GM21717 (cell line): Measurements from ENCODE around the gene SERPINB8.
A peak's percentile ranks its signal among the peaks of the same experiment; 100 is the strongest.

Experiments used
- ATAC-seq: cut with Tn5 transposase; IDR thresholded peaks from one replicate; pipeline ENCODE4 v1.9.1; 2021; ENCODE audit warnings: mild to moderate bottlenecking, moderate library complexity; ENCODE audit not compliant: unreplicated experiment

The SERPINB8 gene

DNA sequence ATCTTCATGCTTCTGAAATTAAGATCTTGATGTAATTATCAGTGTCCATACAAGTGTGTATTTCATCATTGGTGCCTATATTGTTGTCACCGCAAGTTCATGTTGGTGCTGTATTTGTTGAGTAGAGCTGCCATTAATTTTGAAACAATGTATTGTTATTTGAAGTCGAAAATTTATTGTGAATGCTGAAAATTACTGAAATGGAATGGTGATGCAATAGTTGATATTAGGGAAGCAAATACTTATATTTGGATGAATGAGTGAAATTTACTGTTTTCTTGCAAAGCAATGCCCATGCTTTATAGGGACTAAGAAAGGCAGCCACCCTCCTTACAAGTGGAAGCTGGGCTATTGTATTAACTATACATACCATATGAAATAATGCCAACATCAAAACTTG, 41.6 kb downstream of the SERPINB8 start:
- ATAC-seq: no peak

- ATAC-seq: no peak
Measured at GRCh38 chr18:64017870-64018269, 48.0 kb downstream of the SERPINB8 start.

DNA sequence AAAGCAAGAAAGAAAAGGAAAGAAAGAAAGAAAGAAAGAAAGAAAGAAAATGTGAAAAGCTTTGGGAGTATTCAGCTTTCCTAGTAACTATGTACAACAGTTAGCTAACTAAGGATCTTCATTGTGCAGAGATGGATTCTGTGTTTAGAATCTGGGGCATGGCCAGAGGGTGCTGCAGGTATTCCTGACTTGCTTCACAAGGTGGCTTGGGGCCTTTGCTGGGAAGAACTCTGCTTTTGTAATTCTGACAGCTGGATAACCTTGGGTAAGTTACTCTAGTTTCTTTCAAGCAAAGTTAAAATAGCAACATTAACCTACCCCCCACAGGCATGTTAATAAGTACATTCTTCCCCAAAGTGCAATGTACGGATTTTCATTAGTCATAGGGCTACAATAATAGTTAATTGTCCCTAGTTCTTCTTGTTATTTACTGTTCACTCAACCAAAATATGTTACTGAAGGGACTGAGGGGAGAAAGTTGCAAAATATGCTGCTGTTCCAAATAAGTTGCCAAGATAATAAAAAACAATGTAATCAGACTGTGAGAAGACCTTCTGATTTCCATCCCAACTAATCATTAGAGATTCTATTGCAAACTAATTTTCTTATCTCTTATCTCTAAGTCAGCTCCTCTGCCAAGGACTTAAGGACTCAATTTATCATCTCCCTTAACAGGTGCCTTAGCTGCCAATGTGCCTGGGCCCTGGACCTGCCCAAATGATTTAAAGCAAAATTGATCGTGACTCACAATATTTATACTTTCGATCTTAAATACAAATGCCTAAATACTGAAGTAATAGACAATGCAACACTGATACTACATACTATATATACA, 50.3 kb downstream of the SERPINB8 start:
- ATAC-seq: no peak

DNA sequence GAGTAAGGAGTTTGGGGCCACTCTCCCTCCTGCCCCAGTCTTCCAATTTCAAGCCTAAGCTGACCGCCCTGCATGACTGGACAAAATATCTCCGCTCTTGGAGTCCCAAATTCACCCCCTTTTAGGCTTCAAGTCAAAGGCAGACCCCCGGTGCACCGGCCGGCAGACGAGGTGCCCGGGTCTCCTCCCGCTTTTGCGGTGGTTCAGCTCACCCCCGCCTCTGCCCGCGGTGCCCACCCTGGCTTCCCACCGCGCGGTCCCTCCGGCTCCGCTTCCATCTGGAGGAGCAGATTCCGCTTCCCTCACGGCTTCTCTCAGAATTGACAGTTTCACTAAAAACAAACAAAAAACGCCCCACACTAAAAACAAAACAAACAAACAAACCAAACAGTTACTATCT, 56.5 kb downstream of the SERPINB8 start:
- no peak for ATAC-seq

- ATAC-seq: peak; percentile 85
Measured at GRCh38 chr18:64027931-64028695, 58.2 kb downstream of the SERPINB8 start.

- no peak for ATAC-seq
Measured at GRCh38 chr18:64029096-64029495, 59.2 kb downstream of the SERPINB8 start.

- no peak for ATAC-seq
Measured at GRCh38 chr18:64031411-64031810, 61.5 kb downstream of the SERPINB8 start.

DNA sequence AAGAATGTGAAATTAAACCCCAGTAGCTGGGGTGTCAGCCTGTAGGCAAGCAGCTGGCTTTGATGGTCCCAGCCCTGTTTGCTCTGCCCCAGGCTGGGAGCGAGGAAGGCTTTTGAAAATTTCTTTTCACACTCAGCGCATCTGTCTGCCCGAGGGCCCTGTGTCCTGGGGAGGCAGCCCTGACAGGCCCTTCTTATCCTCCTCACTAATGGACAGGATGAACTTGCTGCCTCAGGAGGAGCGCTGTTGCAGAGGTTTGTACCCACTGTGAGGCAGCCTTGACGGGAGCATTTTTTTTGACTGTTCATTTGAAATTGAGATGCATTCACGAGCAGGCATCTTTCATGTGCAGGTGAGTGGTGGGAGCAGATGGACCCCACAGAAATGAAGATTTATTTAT, 62.4 kb downstream of the SERPINB8 start:
- ATAC-seq: no peak

- peak; percentile 68 for ATAC-seq
Measured at GRCh38 chr18:64037812-64038414, 68.0 kb downstream of the SERPINB8 start.
